Transverse colon (tissue), 4 donors: Measurements from ENCODE around the gene UBAC2. TPM values are rescaled to one million over a fixed set of nuclear protein-coding genes. Genes with fewer than 3 reads are reported as not detected.

Experiments
- DNase-seq: peaks from one replicate; pipeline ENCODE4 v3.0.0-alpha.2; 2019
- H3K27ac ChIP-seq, 4 donors: fragments of 200-600 bp; sonication (generic); 2 replicates each; pipeline ENCODE4 v1.5.1; 2016 to 2018; ENCODE audit warnings: inconsistent platforms in 4 of 4
- H3K27me3 ChIP-seq: fragments of 200-600 bp; sonication (generic); 2 replicates; pipeline ENCODE4 v1.5.1; 2017; ENCODE audit warnings: inconsistent platforms
- H3K36me3 ChIP-seq, 4 donors: fragments of 200-600 bp; sonication (generic); 2 replicates each; pipeline ENCODE4 v1.5.1; 2017 to 2019; ENCODE audit warnings: inconsistent platforms in 4 of 4
- H3K4me1 ChIP-seq, 4 donors: fragments of 200-600 bp; sonication (generic); 2 replicates each; pipeline ENCODE4 v1.5.1; 2017 to 2020; ENCODE audit warnings: inconsistent platforms in 4 of 4
- H3K4me3 ChIP-seq, 4 donors: fragments of 200-600 bp; sonication (generic); 1 replicate in 1 of 4; 2 replicates in 3 of 4; pipeline versions ENCODE4 v1.5.1 to v1.6.1; 2017 to 2019; ENCODE audit warnings: inconsistent platforms in 4 of 4
- H3K9me3 ChIP-seq, 2 donors: fragments of 200-600 bp; sonication (generic); 2 replicates each; pipeline ENCODE4 v1.5.1; 2017 to 2019; ENCODE audit warnings: inconsistent platforms in 2 of 2
- EP300 ChIP-seq: sonication (generic); formaldehyde crosslinking; IDR thresholded peaks from one replicate; pipeline ENCODE4 v1.6.1; 2017; ENCODE audit warnings: antibody characterized with exemption, low read depth
- POLR2A ChIP-seq: fragments of 450-650 bp; IDR thresholded peaks from one replicate; pipeline ENCODE4 v1.6.1; 2016; ENCODE audit warnings: antibody characterized with exemption, mild to moderate bottlenecking, moderate library complexity
- POLR2AphosphoS5 ChIP-seq, 3 donors: sonication (generic); formaldehyde crosslinking; IDR thresholded peaks; one replicate each; pipeline ENCODE4 v1.6.1; 2016; ENCODE audit warnings: antibody characterized with exemption in 3 of 3
- WGBS, 2 donors: methylation state at CpG; one replicate each; pipeline ENCODE4 v1.1.5; 2018; ENCODE audit warnings: low coverage in 1 of 2; 5-methylcytosine and 5-hydroxymethylcytosine counted together
- in situ Hi-C, 4 donors: fragments of 200-750 bp; cut with MboI; loops; one replicate each; pipeline versions ENCODE4 v1.15.0 to v1.15.1; 2017; ENCODE audit warnings: low sequenced_read_pairs in 3 of 4, low pct_ligation_motif_present in 1 of 4, low pct_unique_long_range_greater_than_20kb in 1 of 4
- intact Hi-C: fragments of 100-400 bp; cut with DNase I; formaldehyde crosslinking; loops from one replicate; pipeline ENCODE4 v1.15.1; 2023; ENCODE audit warnings: low total_unique reads
- total RNA-seq, 4 donors: library from RNA; depleted of rRNA; stranded (reverse); fragments of >200 nt; gene quantifications; one replicate each; pipeline ENCODE4 v1.1.0, GENCODE V29; 2016
- TF ChIP-seq, protein P1 (sequence below), 5 experiments: fragments of 200-600 bp in 3 of 5; fragments of 450-650 bp in 2 of 5; sonication (generic) in 3 of 5; IDR thresholded peaks; 1 replicate in 2 of 5; 2 replicates in 3 of 5; pipeline ENCODE4 v1.5.1; 2016 to 2017; ENCODE audit warnings: antibody characterized with exemption in 5 of 5, inconsistent platforms in 3 of 5, mild to moderate bottlenecking in 2 of 5, moderate library complexity in 1 of 5

UBAC2 gene
- total RNA-seq, 4 donors from 2014 or later, result 34.4 to 77.3 (median 66.5) TPM

DNA sequence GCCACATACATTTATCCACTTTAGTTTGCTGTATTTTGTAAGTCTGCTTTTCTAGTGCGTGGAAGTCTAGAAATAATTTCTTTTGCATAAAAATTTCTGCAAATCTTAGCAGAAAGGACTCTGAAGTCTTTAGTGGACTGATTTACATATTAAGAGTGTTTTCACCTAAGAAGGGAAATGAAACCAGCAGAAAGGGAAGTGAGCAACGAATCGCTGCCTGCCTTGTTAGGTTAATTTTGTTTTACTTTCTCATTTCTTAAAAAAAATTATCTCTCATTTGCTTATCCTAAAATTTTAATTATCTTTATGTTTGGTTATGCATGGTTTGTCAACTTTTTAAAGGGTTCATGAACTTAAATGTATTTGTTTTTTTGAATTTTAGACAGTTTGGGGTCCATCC is 58.3 kb downstream of the UBAC2 start:
- H3K4me1 ChIP-seq, result peaks cover 0 to 6% (median 3%) of the 10 kb centered on the region in 4 donors
- intact Hi-C loops (no loop called here), in situ Hi-C loops (no loop called here)
- peaks cover 0 to 6% (median 3%) of the 10 kb centered on the region in 4 donors for H3K36me3 ChIP-seq
- no peak for DNase-seq
- 59 to 69% methylated on average over 3 of the region's 3 CpGs for WGBS, 2 donors
- peak overlapping the region; percentile 5 to 64 (median 36) for H3K27ac ChIP-seq
- H3K9me3 ChIP-seq, result no peaks in the 10 kb centered on the region
- no peaks in the 10 kb centered on the region for H3K27me3 ChIP-seq
- TF ChIP-seq EP300, result no peak
- TF ChIP-seq, protein P1, sequence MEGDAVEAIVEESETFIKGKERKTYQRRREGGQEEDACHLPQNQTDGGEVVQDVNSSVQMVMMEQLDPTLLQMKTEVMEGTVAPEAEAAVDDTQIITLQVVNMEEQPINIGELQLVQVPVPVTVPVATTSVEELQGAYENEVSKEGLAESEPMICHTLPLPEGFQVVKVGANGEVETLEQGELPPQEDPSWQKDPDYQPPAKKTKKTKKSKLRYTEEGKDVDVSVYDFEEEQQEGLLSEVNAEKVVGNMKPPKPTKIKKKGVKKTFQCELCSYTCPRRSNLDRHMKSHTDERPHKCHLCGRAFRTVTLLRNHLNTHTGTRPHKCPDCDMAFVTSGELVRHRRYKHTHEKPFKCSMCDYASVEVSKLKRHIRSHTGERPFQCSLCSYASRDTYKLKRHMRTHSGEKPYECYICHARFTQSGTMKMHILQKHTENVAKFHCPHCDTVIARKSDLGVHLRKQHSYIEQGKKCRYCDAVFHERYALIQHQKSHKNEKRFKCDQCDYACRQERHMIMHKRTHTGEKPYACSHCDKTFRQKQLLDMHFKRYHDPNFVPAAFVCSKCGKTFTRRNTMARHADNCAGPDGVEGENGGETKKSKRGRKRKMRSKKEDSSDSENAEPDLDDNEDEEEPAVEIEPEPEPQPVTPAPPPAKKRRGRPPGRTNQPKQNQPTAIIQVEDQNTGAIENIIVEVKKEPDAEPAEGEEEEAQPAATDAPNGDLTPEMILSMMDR (IDR thresholded peaks at IDR 0.05), result no peak
- TF ChIP-seq POLR2A, result no peak
- TF ChIP-seq POLR2AphosphoS5 (IDR thresholded peaks at IDR 0.05), result no peak
- H3K4me3 ChIP-seq, result no peak overlapping the region

DNA sequence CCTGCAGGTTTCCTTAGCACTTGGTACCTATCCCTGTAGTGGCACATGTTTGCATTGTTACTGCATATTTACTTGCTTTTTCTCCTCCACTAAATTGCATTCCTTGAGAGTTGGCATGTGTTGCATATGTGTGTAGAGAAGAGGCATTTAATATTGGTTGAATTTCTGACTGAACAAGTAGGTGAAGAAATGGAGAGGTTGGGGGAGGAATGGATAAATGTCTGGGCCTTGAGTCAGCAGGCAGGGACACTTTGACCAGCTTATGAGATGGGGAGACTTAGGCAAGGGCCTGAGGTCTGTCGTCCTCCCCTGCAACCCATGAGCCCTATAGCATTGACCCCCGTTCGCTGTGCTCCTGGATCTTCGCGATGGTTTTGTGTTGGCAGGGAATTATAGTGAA is 59.6 kb downstream of the UBAC2 start:
- Histone ChIP-seq H3K36me3 (peaks cover 0 to 4% (median 0%) of the 10 kb centered on the region in 4 donors), H3K4me1 (peaks cover 0 to 8% (median 3%) of the 10 kb centered on the region in 4 donors), H3K27ac (no peak overlapping the region), H3K9me3 (no peaks in the 10 kb centered on the region), H3K27me3 (no peaks in the 10 kb centered on the region), H3K4me3 (no peak overlapping the region)
- DNase-seq, result no peak
- intact Hi-C loops, result loop anchor here (5.0 kb wide), 1 partner anchor 38 kb away; no protein-coding TSS in a partner anchor
- 86 to 90% methylated on average over 2 to 5 of the region's 5 CpGs for WGBS, 2 donors
- in situ Hi-C loops, result loop anchor here in 3 of 4 donors (5.0 to 10.0 kb wide), 2 partner anchors 83 to 85 kb away; no protein-coding TSS in a partner anchor
- TF ChIP-seq EP300, result no peak
- no peak for TF ChIP-seq POLR2AphosphoS5 (IDR thresholded peaks at IDR 0.05)
- TF ChIP-seq POLR2A, result no peak
- TF ChIP-seq, protein P1 (IDR thresholded peaks at IDR 0.05), result no peak

DNA sequence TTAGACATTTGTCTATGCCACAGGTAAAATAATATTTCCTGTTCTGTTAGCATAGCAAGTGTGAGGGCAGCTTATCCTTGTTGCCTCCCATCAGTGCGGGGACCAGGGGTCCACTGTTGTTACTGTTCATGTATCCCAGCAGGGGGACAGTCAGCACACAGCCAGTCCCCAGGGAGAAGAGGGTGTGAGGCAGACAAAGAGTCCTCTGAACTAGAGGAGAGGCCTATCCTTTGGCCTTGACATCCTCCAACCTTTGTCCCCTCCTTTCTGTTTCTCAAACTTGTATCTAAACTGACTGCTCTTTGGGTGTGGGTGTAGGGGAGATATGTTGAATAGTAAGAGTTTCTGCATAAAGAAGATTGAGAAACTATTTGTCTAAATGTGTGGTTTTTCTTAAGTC is 60.4 kb downstream of the UBAC2 start:
- peaks cover 0 to 14% (median 3%) of the 10 kb centered on the region in 4 donors for H3K4me1 ChIP-seq
- no peak for DNase-seq
- H3K27me3 ChIP-seq, result no peaks in the 10 kb centered on the region
- TF ChIP-seq POLR2A (no peak), POLR2AphosphoS5 (IDR thresholded peaks at IDR 0.05) (no peak), EP300 (no peak)
- TF ChIP-seq, protein P1 (IDR thresholded peaks at IDR 0.05), result no peak
- in situ Hi-C loops (loop anchor here in 3 of 4 donors (5.0 to 10.0 kb wide), 2 partner anchors 84 to 86 kb away; no protein-coding TSS in a partner anchor), intact Hi-C loops (loop anchor here (5.0 kb wide), 1 partner anchor 39 kb away; no protein-coding TSS in a partner anchor)
- WGBS, 2 donors, result 100% methylated on average over 1 of the region's 1 CpG; no CpG with 5 or more reads in 1 of the 2 donors
- no peak overlapping the region for H3K27ac ChIP-seq
- H3K9me3 ChIP-seq, result no peaks in the 10 kb centered on the region
- H3K4me3 ChIP-seq, result no peak overlapping the region
- no peaks in the 10 kb centered on the region for H3K36me3 ChIP-seq

DNA sequence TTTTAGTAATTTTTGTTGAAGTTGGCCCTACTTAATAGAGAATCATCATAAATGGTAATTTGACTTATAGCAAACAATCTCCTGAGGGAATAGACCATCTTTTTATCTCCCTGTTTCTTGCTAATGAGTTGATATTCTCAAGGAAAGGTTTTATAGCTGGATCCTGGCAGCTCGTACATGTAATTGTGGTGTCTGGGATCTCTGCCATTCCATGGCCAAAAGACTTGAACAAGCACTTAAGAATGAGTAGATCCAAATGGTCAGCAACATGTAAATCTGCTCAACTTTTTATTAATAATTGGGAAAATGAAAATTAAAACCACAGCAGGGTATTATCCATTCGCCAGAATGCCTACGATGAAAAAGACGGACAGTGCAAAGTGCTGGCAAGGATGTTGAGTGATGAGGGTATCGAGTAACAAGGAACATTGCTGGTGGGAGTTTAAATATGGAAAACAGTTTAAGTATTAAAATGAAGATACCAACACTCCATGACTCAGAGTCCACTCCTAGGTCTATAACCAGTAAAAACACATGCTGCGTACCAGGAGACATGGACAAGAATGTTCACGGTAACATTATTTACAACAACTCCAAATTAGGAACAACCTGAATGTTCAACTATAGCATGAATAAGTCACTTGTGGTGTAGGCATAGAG is 62.6 kb downstream of the UBAC2 start:
- in situ Hi-C loops, result loop anchor here in 3 of 4 donors (5.0 to 10.0 kb wide), 2 partner anchors 86 to 88 kb away; no protein-coding TSS in a partner anchor
- Histone ChIP-seq H3K27ac (no peak overlapping the region), H3K4me1 (peaks cover 0 to 14% (median 1%) of the 10 kb centered on the region in 4 donors), H3K36me3 (no peaks in the 10 kb centered on the region), H3K9me3 (no peaks in the 10 kb centered on the region), H3K27me3 (no peaks in the 10 kb centered on the region), H3K4me3 (no peak overlapping the region)
- no peak for DNase-seq
- intact Hi-C loops, result loop anchor here (5.0 kb wide), 1 partner anchor 41 kb away; no protein-coding TSS in a partner anchor
- WGBS, 2 donors, result 79 to 85% methylated on average over 6 to 7 of the region's 7 CpGs
- TF ChIP-seq, protein P1 (IDR thresholded peaks at IDR 0.05), result no peak
- TF ChIP-seq POLR2A, result no peak
